Activated T-cell treated with anti-CD3 and anti-CD28 coated beads for 24 hours (primary cell): Measurements from ENCODE around the gene WDR18.

Experiments
- DNase-seq: peaks from one replicate; pipeline ENCODE4 v3.0.0-alpha.2; 2020; ENCODE audit warnings: low read depth

WDR18 gene

GRCh38 chr19:1042689-1043511 is 58.8 kb downstream of the WDR18 start:
- DNase-seq: no peak
